HUES64 (cell line): Measurements from ENCODE around the gene ATG16L1.

Experiments used
- H3K27ac ChIP-seq: 2 replicates; pipeline ENCODE4 v1.7.0; 2013; ENCODE audit warnings: low read depth, low read length, inconsistent platforms
- H3K27me3 ChIP-seq: 2 replicates; pipeline ENCODE4 v1.6.1; 2013; ENCODE audit warnings: mild to moderate bottlenecking, low read length; ENCODE audit not compliant: insufficient read depth
- H3K36me3 ChIP-seq: 2 replicates; pipeline ENCODE4 v1.6.1; 2013; ENCODE audit warnings: mild to moderate bottlenecking, low read length; ENCODE audit not compliant: insufficient read depth
- H3K4me1 ChIP-seq: 2 replicates; pipeline ENCODE4 v1.6.1; 2013; ENCODE audit warnings: mild to moderate bottlenecking, low read length, moderate library complexity; ENCODE audit not compliant: insufficient read depth
- H3K4me3 ChIP-seq: 2 replicates; pipeline ENCODE4 v1.5.1; 2013; ENCODE audit warnings: mild to moderate bottlenecking, low read length, moderate library complexity
- H3K9ac ChIP-seq: 2 replicates; pipeline ENCODE4 v1.6.1; 2013; ENCODE audit warnings: mild to moderate bottlenecking, low read depth, low read length
- H3K9me3 ChIP-seq: 2 replicates; pipeline ENCODE4 v1.6.1; 2013; ENCODE audit warnings: low read depth, low read length; ENCODE audit not compliant: insufficient read depth
- WGBS: fragments of 150-250, 120-280 bp; methylation state at CpG from one replicate; pipeline ENCODE4 v1.1.7; 2013; ENCODE audit warnings: missing lambda C conversion rate; 5-methylcytosine and 5-hydroxymethylcytosine counted together

ATG16L1 gene

GRCh38 chr2:233213011-233213410, 38.5 kb upstream of the ATG16L1 start:
- Histone ChIP-seq H3K9me3 (no peaks in the 10 kb centered on the region), H3K27ac (no peak overlapping the region), H3K27me3 (no peaks in the 10 kb centered on the region), H3K9ac (no peak overlapping the region), H3K36me3 (no peaks in the 10 kb centered on the region), H3K4me1 (peaks cover 34% of the 10 kb centered on the region; the same call in 1 of the 2 replicates), H3K4me3 (no peak overlapping the region)
- 96% methylated on average over 15 of the region's 15 CpGs for WGBS

GRCh38 chr2:233213975-233214374, 37.5 kb upstream of the ATG16L1 start:
- Histone ChIP-seq H3K36me3 (no peaks in the 10 kb centered on the region), H3K27ac (no peak overlapping the region), H3K4me1 (peaks cover 24% of the 10 kb centered on the region; the same call in 1 of the 2 replicates), H3K4me3 (no peak overlapping the region), H3K27me3 (no peaks in the 10 kb centered on the region), H3K9me3 (no peaks in the 10 kb centered on the region), H3K9ac (no peak overlapping the region)
- 84% methylated on average over 6 of the region's 6 CpGs for WGBS

- H3K4me1 ChIP-seq, result no peaks in the 10 kb centered on the region; the same call in 1 of the 2 replicates
- WGBS, result 94% methylated on average over 8 of the region's 8 CpGs
- no peak overlapping the region for H3K27ac ChIP-seq
Measured at GRCh38 chr2:233217892-233218377, 33.5 kb upstream of the ATG16L1 start.

GRCh38 chr2:233218836-233219235, 32.6 kb upstream of the ATG16L1 start:
- no peaks in the 10 kb centered on the region for H3K27me3 ChIP-seq
- 95% methylated on average over 6 of the region's 6 CpGs for WGBS
- no peaks in the 10 kb centered on the region for H3K9me3 ChIP-seq
- H3K9ac ChIP-seq, result no peak overlapping the region
- no peaks in the 10 kb centered on the region for H3K36me3 ChIP-seq
- H3K27ac ChIP-seq, result no peak overlapping the region
- H3K4me1 ChIP-seq, result no peaks in the 10 kb centered on the region; the same call in 1 of the 2 replicates
- no peak overlapping the region for H3K4me3 ChIP-seq

More at GRCh38 chr2:233217892-233218377, 33.5 kb upstream of the ATG16L1 start:
- Histone ChIP-seq H3K27me3 (no peaks in the 10 kb centered on the region), H3K9ac (no peak overlapping the region), H3K36me3 (no peaks in the 10 kb centered on the region), H3K4me3 (no peak overlapping the region), H3K9me3 (no peaks in the 10 kb centered on the region)

GRCh38 chr2:233219848-233220247, 31.6 kb upstream of the ATG16L1 start:
- Histone ChIP-seq H3K9ac (no peak overlapping the region), H3K9me3 (no peaks in the 10 kb centered on the region), H3K4me3 (no peak overlapping the region), H3K27me3 (no peaks in the 10 kb centered on the region), H3K27ac (no peak overlapping the region), H3K4me1 (no peaks in the 10 kb centered on the region; the same call in 1 of the 2 replicates), H3K36me3 (no peaks in the 10 kb centered on the region)
- WGBS, result 100% methylated on average over 1 of the region's 1 CpG

- Histone ChIP-seq H3K27me3 (no peaks in the 10 kb centered on the region), H3K9ac (no peak overlapping the region), H3K36me3 (no peaks in the 10 kb centered on the region), H3K4me3 (no peak overlapping the region), H3K9me3 (no peaks in the 10 kb centered on the region), H3K27ac (no peak overlapping the region), H3K4me1 (no peaks in the 10 kb centered on the region; the same call in 1 of the 2 replicates)
- WGBS, result 87% methylated on average over 2 of the region's 2 CpGs
Measured at GRCh38 chr2:233221378-233222063, 30.0 kb upstream of the ATG16L1 start.

GRCh38 chr2:233223059-233223894, 28.2 kb upstream of the ATG16L1 start:
- 94% methylated on average over 13 of the region's 14 CpGs for WGBS

GRCh38 chr2:233225230-233226068, 26.0 kb upstream of the ATG16L1 start:
- WGBS, result 92% methylated on average over 5 of the region's 5 CpGs
- Histone ChIP-seq H3K4me3 (no peak overlapping the region), H3K27ac (no peak overlapping the region), H3K9me3 (no peaks in the 10 kb centered on the region), H3K9ac (no peak overlapping the region), H3K4me1 (peaks cover 6% of the 10 kb centered on the region; the same call in 1 of the 2 replicates), H3K36me3 (no peaks in the 10 kb centered on the region), H3K27me3 (no peaks in the 10 kb centered on the region)

More at GRCh38 chr2:233223059-233223894, 28.2 kb upstream of the ATG16L1 start:
- Histone ChIP-seq H3K27ac (no peak overlapping the region), H3K4me1 (peaks cover 6% of the 10 kb centered on the region; the same call in 1 of the 2 replicates), H3K4me3 (no peak overlapping the region), H3K27me3 (no peaks in the 10 kb centered on the region), H3K9me3 (no peaks in the 10 kb centered on the region), H3K36me3 (no peaks in the 10 kb centered on the region), H3K9ac (no peak overlapping the region)

- Histone ChIP-seq H3K27ac (no peak overlapping the region), H3K9ac (no peak overlapping the region)
Measured at GRCh38 chr2:233226511-233227031, 24.9 kb upstream of the ATG16L1 start.

GRCh38 chr2:233227346-233227978, 24.0 kb upstream of the ATG16L1 start:
- no peaks in the 10 kb centered on the region for H3K9me3 ChIP-seq
- no peaks in the 10 kb centered on the region for H3K36me3 ChIP-seq
- peaks cover 6% of the 10 kb centered on the region; the same call in 1 of the 2 replicates for H3K4me1 ChIP-seq
- H3K4me3 ChIP-seq, result no peak overlapping the region
- 87% methylated on average over 7 of the region's 7 CpGs for WGBS
- no peak overlapping the region for H3K27ac ChIP-seq
- no peaks in the 10 kb centered on the region for H3K27me3 ChIP-seq
- no peak overlapping the region for H3K9ac ChIP-seq

More at GRCh38 chr2:233226511-233227031, 24.9 kb upstream of the ATG16L1 start:
- Histone ChIP-seq H3K9me3 (no peaks in the 10 kb centered on the region), H3K36me3 (no peaks in the 10 kb centered on the region), H3K4me1 (peaks cover 6% of the 10 kb centered on the region; the same call in 1 of the 2 replicates), H3K27me3 (no peaks in the 10 kb centered on the region), H3K4me3 (no peak overlapping the region)
- WGBS, result 78% methylated on average over 2 of the region's 2 CpGs
